Upper lobe of right lung (tissue), 1 donor: ENCODE data around the gene CATSPERD. TPM values are rescaled to one million over a fixed set of nuclear protein-coding genes. Genes with fewer than 3 reads are reported as not detected.
A peak's percentile ranks its signal among the peaks of the same experiment; 100 is the strongest.

Experiments used
- ATAC-seq: fragments of 200-7000 bp; cut with Tn5 transposase; one replicate; pipeline ENCODE4 v1.9.1; 2020; ENCODE audit warnings: mild to moderate bottlenecking, moderate library complexity
- DNase-seq: peaks from one replicate; pipeline ENCODE4 v3.0.0-alpha.2; 2020
- H3K27ac ChIP-seq: fragments of 200-600 bp; one replicate; pipeline ENCODE4 v1.8.0; 2022
- H3K27me3 ChIP-seq: fragments of 200-600 bp; one replicate; pipeline ENCODE4 v1.8.0; 2022; ENCODE audit warnings: mild to moderate bottlenecking
- H3K36me3 ChIP-seq: fragments of 200-600 bp; one replicate; pipeline ENCODE4 v1.8.0; 2022
- H3K4me1 ChIP-seq: fragments of 200-600 bp; one replicate; pipeline ENCODE4 v1.8.0; 2022
- H3K4me3 ChIP-seq: fragments of 200-600 bp; one replicate; pipeline ENCODE4 v1.8.0; 2022; ENCODE audit warnings: mild to moderate bottlenecking
- H3K9me3 ChIP-seq: fragments of 200-600 bp; one replicate; pipeline ENCODE4 v1.8.0; 2022
- CTCF ChIP-seq: fragments of 200-600 bp; IDR thresholded peaks from one replicate; pipeline ENCODE4 v1.8.0; 2022; ENCODE audit warnings: antibody characterized with exemption
- intact Hi-C: fragments of 100-400 bp; cut with DNase I; formaldehyde crosslinking; loops from one replicate; pipeline ENCODE4 v1.11.0; 2022
- total RNA-seq: library from RNA; stranded (reverse); fragmentation: NEBNext Ultra II Directional; extraction: Animal tissue kit (Norgen Biotek cat#: 25700); gene quantifications from one replicate; pipeline ENCODE4 v1.2.1, GENCODE V29; 2021
- donor health status: DM: no; HTN: yes; CAD: no; lungs with severe emphysema.

CATSPERD gene
- total RNA-seq, 1 donor from 2014 or later = not detected

GRCh38 chr19:5826531-5827341 is 106.3 kb downstream of the CATSPERD start:
- no peak for TF ChIP-seq CTCF
- Histone ChIP-seq H3K36me3 (no peaks in the 10 kb centered on the region), H3K27ac (no peak overlapping the region), H3K4me3 (peak overlapping the region; percentile 63), H3K9me3 (no peaks in the 10 kb centered on the region), H3K4me1 (peaks cover 8% of the 10 kb centered on the region), H3K27me3 (peaks cover 18% of the 10 kb centered on the region)
- DNase-seq (peak; percentile 89), ATAC-seq (peak; percentile 11)
- intact Hi-C loops = no loop called here

- no peak for TF ChIP-seq CTCF
- peaks cover 8% of the 10 kb centered on the region for H3K4me1 ChIP-seq
- peaks cover 18% of the 10 kb centered on the region for H3K27me3 ChIP-seq
- no peaks in the 10 kb centered on the region for H3K36me3 ChIP-seq
- DNase-seq = no peak
- no peak for ATAC-seq
- H3K9me3 ChIP-seq = no peaks in the 10 kb centered on the region
- intact Hi-C loops = no loop called here
- peak overlapping the region; percentile 63 for H3K4me3 ChIP-seq
- no peak overlapping the region for H3K27ac ChIP-seq
Observed at GRCh38 chr19:5827342-5827890, 107.0 kb downstream of the CATSPERD start.

GRCh38 chr19:5827891-5828660 is 107.6 kb downstream of the CATSPERD start:
- Histone ChIP-seq H3K27ac (peak overlapping the region; percentile 66), H3K36me3 (no peaks in the 10 kb centered on the region), H3K9me3 (no peaks in the 10 kb centered on the region), H3K27me3 (peaks cover 18% of the 10 kb centered on the region), H3K4me3 (peak overlapping the region; percentile 63), H3K4me1 (peaks cover 8% of the 10 kb centered on the region)
- ATAC-seq (peak; percentile 90), DNase-seq (peak; percentile 96)
- TF ChIP-seq CTCF = no peak
- intact Hi-C loops = no loop called here

Other genes starting within 250 kb of the CATSPERD start
- gene TINCR, start 152.7 kb upstream of the CATSPERD start, total RNA-seq = 5.6 TPM
- gene SAFB2, start 97.9 kb upstream of the CATSPERD start, total RNA-seq = 74.2 TPM
- 71.9 TPM for gene SAFB, start 97.6 kb upstream of the CATSPERD start, total RNA-seq
- gene MICOS13, start 40.1 kb upstream of the CATSPERD start, total RNA-seq = 48.3 TPM
- 6.6 TPM for gene HSD11B1L, start 39.6 kb upstream of the CATSPERD start, total RNA-seq
- gene RPL36, start 30.3 kb upstream of the CATSPERD start, total RNA-seq = 564 TPM
- gene LONP1, start 491 bp upstream of the CATSPERD start, total RNA-seq = 79.1 TPM
- 2.0 TPM for gene PRR22, start 64.1 kb downstream of the CATSPERD start, total RNA-seq
- gene DUS3L, start 70.5 kb downstream of the CATSPERD start, total RNA-seq = 26.8 TPM
- gene NRTN, start 84.4 kb downstream of the CATSPERD start, total RNA-seq = 2.1 TPM
- 2.7 TPM for gene FUT6, start 119.1 kb downstream of the CATSPERD start, total RNA-seq
- gene FUT3, start 130.8 kb downstream of the CATSPERD start, total RNA-seq = 17.3 TPM
- gene FUT5, start 149.9 kb downstream of the CATSPERD start, total RNA-seq = not detected
- gene NDUFA11, start 183.2 kb downstream of the CATSPERD start, total RNA-seq = 134 TPM
- 6.8 TPM for gene VMAC, start 184.2 kb downstream of the CATSPERD start, total RNA-seq
- 12.5 TPM for gene CAPS, start 193.6 kb downstream of the CATSPERD start, total RNA-seq